NCI-H510A treated with DMSO at 0.1 percent for 48 hours (cell line): ENCODE results near the gene HPSE2.

Experiments used
- DNase-seq: peaks from one replicate; lab custom pipeline; 2025; lab: John Stamatoyannopoulos, UW

The HPSE2 gene

GRCh38 chr10:98431016-98431415, 804.6 kb downstream of the HPSE2 start:
- no peak for DNase-seq

GRCh38 chr10:98430427-98430826, 805.2 kb downstream of the HPSE2 start:
- no peak for DNase-seq

GRCh38 chr10:98429320-98430072, 806.2 kb downstream of the HPSE2 start:
- no peak for DNase-seq

- no peak for DNase-seq
Observed at GRCh38 chr10:98427011-98427515, 808.6 kb downstream of the HPSE2 start.

GRCh38 chr10:98425511-98426352, 809.9 kb downstream of the HPSE2 start:
- peak; percentile 61 for DNase-seq

- no peak for DNase-seq
Observed at GRCh38 chr10:98424295-98425254, 811.1 kb downstream of the HPSE2 start.

GRCh38 chr10:98423691-98424120, 811.9 kb downstream of the HPSE2 start:
- peak; percentile 66 for DNase-seq

GRCh38 chr10:98422182-98422581, 813.5 kb downstream of the HPSE2 start:
- no peak for DNase-seq

- DNase-seq = no peak
Observed at GRCh38 chr10:98420786-98421185, 814.9 kb downstream of the HPSE2 start.

GRCh38 chr10:98419469-98420261, 816.0 kb downstream of the HPSE2 start:
- no peak for DNase-seq

GRCh38 chr10:98418665-98419468, 816.8 kb downstream of the HPSE2 start:
- peak; percentile 78 for DNase-seq

GRCh38 chr10:98417973-98418664, 817.5 kb downstream of the HPSE2 start:
- peak; percentile 50 for DNase-seq

- DNase-seq = no peak
Observed at GRCh38 chr10:98417481-98417959, 818.1 kb downstream of the HPSE2 start.

GRCh38 chr10:98416606-98417388, 818.9 kb downstream of the HPSE2 start:
- no peak for DNase-seq

- DNase-seq = no peak
Observed at GRCh38 chr10:98415731-98416119, 819.9 kb downstream of the HPSE2 start.

GRCh38 chr10:98414932-98415730, 820.5 kb downstream of the HPSE2 start, which contains the start of gene PYROXD2:
Gene PYROXD2 (minus strand): TSS chr10:98415182. CDS start chr10:98415135, 47 bp downstream.
- peak; percentile 95 for DNase-seq

GRCh38 chr10:98414578-98414931, 821.1 kb downstream of the HPSE2 start:
- DNase-seq = no peak

GRCh38 chr10:98411768-98412167, 823.9 kb downstream of the HPSE2 start:
- DNase-seq = no peak
